Mesendoderm (in vitro differentiated cells): ENCODE results near the gene AKT1.

Experiments
- DNase-seq: peaks from one replicate; pipeline ENCODE4 v3.0.0; 2013
- H2AK5ac ChIP-seq: 2 replicates; pipeline ENCODE4 v1.6.1; 2013; ENCODE audit warnings: low read length, inconsistent platforms
- H2BK120ac ChIP-seq: 2 replicates; pipeline ENCODE4 v1.6.1; 2013; ENCODE audit warnings: low read depth, mild to moderate bottlenecking, low read length, moderate library complexity, mixed read lengths
- H2BK15ac ChIP-seq: replicated peaks from 2 replicates; pipeline ENCODE4 v1.6.1; 2013; ENCODE audit warnings: low read depth, mild to moderate bottlenecking, moderate library complexity
- H2BK5ac ChIP-seq: 2 replicates; pipeline ENCODE4 v1.6.1; 2013; ENCODE audit warnings: low read length, inconsistent platforms
- H3K18ac ChIP-seq: 2 replicates; pipeline ENCODE4 v1.6.1; 2013; ENCODE audit warnings: mild to moderate bottlenecking, low read length, mixed read lengths
- H3K23ac ChIP-seq: one replicate; pipeline ENCODE4 v1.6.1; 2013; ENCODE audit warnings: low read length
- H3K27ac ChIP-seq: 2 replicates; pipeline ENCODE4 v1.5.1; 2013; ENCODE audit warnings: low read depth, mild to moderate bottlenecking, inconsistent platforms, low read length, moderate library complexity
- H3K27me3 ChIP-seq: 2 replicates; pipeline ENCODE4 v1.6.1; 2013; ENCODE audit warnings: low read length, control low read depth, mild to moderate bottlenecking, inconsistent platforms; ENCODE audit not compliant: insufficient read depth, poor library complexity
- H3K36me3 ChIP-seq: 2 replicates; pipeline ENCODE4 v1.6.1; 2013; ENCODE audit warnings: low read length, inconsistent platforms; ENCODE audit not compliant: control insufficient read depth, insufficient read depth
- H3K4ac ChIP-seq: one replicate; pipeline ENCODE4 v1.6.1; 2013; ENCODE audit warnings: low read depth, mild to moderate bottlenecking, low read length, moderate library complexity
- H3K4me1 ChIP-seq: 2 replicates; pipeline ENCODE4 v1.6.1; 2013; ENCODE audit warnings: low read depth, low read length, inconsistent platforms; ENCODE audit not compliant: control insufficient read depth
- H3K4me2 ChIP-seq: 2 replicates; pipeline ENCODE4 v1.6.1; 2013; ENCODE audit warnings: low read length
- H3K4me3 ChIP-seq: 2 replicates; pipeline ENCODE4 v1.5.1; 2013; ENCODE audit warnings: mild to moderate bottlenecking, low read length
- H3K56ac ChIP-seq: one replicate; pipeline ENCODE4 v1.6.1; 2013; ENCODE audit warnings: low read length
- H3K79me1 ChIP-seq: 2 replicates; pipeline ENCODE4 v1.6.1; 2013; ENCODE audit warnings: low read length, inconsistent platforms
- H3K79me2 ChIP-seq: 2 replicates; pipeline ENCODE4 v1.6.1; 2013; ENCODE audit warnings: mild to moderate bottlenecking, low read length; ENCODE audit not compliant: control insufficient read depth, insufficient read depth
- H3K9ac ChIP-seq: 2 replicates; pipeline ENCODE4 v1.6.1; 2013; ENCODE audit warnings: low read length, inconsistent platforms
- H4K5ac ChIP-seq: one replicate; pipeline ENCODE4 v1.6.1; 2013; ENCODE audit warnings: low read length
- H4K8ac ChIP-seq: one replicate; pipeline ENCODE4 v1.6.1; 2013; ENCODE audit warnings: low read depth, mild to moderate bottlenecking, control low read depth, low read length, moderate library complexity
- WGBS: extraction: QIAGEN DNeasy Blood & Tissue Kit; methylation state at CpG from one replicate; pipeline ENCODE4 v1.1.7; 2013; ENCODE audit warnings: low lambda C conversion rate, missing lambda C conversion rate; ENCODE audit not compliant: insufficient coverage; ENCODE audit errors: extremely low coverage; 5-methylcytosine and 5-hydroxymethylcytosine counted together

AKT1 gene

DNA sequence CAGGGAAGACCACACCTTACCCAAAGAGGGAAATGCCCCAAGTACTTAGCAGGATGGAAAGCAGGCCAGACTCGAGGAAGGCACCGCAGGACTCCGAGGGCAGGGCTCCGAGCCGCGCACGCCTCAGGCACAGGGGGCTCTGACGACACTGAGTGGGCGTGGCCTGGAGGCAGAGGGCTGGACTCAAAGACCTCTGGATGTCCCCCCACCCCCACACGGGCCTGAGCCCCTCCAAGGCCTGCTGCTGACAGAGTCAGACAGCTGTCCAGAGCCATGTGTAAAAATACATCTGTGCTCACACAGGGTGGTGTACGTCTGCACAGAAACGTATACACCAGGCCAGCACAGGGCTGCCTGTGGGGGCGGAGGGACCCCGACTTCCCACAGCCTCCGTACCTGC is 1.4 kb downstream of the AKT1 start:
- DNase-seq = peak; percentile 90
- Histone ChIP-seq H2BK15ac (no peak overlapping the region), H3K56ac (peak overlapping the region; percentile 90), H2BK120ac (no peak overlapping the region), H3K27me3 (peaks cover 3% of the 10 kb centered on the region), H3K4me2 (peak overlapping the region; percentile 95), H3K79me1 (peaks cover 19% of the 10 kb centered on the region), H2BK5ac (no peak overlapping the region), H3K18ac (no peak overlapping the region), H3K9ac (peak overlapping the region; percentile 91), H3K4me1 (peaks cover 9% of the 10 kb centered on the region), H3K27ac (no peak overlapping the region), H3K79me2 (peaks cover 6% of the 10 kb centered on the region), H3K4me3 (peak overlapping the region; percentile 78), H3K23ac (no peak overlapping the region), H3K4ac (no peak overlapping the region), H4K8ac (no peak overlapping the region), H4K5ac (no peak overlapping the region), H3K36me3 (no peaks in the 10 kb centered on the region), H2AK5ac (no peak overlapping the region)
- no CpG with 5 or more reads among the region's 15 CpGs for WGBS

DNA sequence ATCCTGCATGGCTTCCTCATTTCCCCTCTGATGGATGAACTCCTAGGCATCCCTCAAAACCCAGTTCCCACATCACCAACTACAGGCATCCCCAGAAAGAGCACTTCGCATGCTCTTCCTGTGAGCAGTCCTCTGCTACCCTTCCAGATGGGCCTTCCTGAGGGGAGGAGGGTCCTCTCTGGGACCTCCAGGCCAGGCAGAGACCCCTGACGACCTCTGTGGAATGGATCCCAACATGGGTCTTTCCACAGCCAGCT is 1.9 kb downstream of the AKT1 start:
- no CpG with 5 or more reads among the region's 2 CpGs for WGBS
- Histone ChIP-seq H3K4me3 (no peak overlapping the region), H3K4ac (no peak overlapping the region)

DNA sequence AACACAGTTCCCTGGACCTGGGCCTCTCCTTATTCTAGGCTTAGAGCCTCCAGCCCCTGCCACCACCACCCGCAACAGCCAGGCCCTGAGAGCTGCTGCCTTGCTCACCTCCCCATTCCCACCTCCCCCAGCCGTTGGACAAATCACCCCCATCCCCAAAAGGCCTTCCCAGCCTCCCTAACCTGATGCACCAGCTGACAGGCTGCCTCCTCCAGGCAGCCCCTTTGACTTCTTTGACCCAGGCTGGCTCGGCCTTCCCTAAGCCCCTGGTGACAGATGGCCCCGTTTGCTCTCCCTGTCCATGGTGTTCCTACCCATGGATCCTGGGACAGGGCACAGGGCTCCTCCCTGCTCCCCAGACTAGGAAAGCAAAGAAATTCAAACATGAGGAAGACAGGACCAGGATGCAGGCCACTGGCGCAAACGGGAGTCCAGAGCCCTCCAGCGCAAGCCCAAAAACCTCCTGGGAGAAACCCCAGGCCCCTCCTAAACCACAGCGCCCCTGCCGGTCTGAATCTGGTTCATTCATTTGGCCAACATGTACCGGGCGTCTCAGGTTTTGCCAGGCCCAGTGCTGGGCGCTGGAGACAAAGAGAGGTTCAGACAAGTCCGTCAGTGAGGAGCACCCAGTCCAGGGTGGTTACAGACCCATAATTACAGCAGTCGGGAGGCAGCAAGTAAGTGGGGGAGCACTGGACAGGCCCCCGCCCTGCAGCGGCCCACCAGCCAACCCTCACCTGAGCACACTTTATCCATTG is 2.4 kb downstream of the AKT1 start:
- Histone ChIP-seq H3K79me2 (peaks cover 6% of the 10 kb centered on the region), H3K4ac (no peak overlapping the region), H4K8ac (no peak overlapping the region), H3K56ac (peak overlapping the region; percentile 85), H4K5ac (no peak overlapping the region), H3K23ac (no peak overlapping the region), H3K27ac (no peak overlapping the region), H3K18ac (no peak overlapping the region), H3K27me3 (no peaks in the 10 kb centered on the region), H2AK5ac (no peak overlapping the region), H2BK120ac (no peak overlapping the region), H3K4me3 (no peak overlapping the region), H3K79me1 (peaks cover 19% of the 10 kb centered on the region), H3K4me1 (peaks cover 9% of the 10 kb centered on the region), H3K4me2 (no peak overlapping the region), H2BK5ac (no peak overlapping the region), H3K36me3 (no peaks in the 10 kb centered on the region), H2BK15ac (no peak overlapping the region), H3K9ac (peak overlapping the region; percentile 21)
- no peak for DNase-seq
- no CpG with 5 or more reads among the region's 16 CpGs for WGBS

More for the DNA sequence above, 1.9 kb downstream of the AKT1 start:
- no peak for DNase-seq
- Histone ChIP-seq H2AK5ac (no peak overlapping the region), H3K27me3 (peaks cover 3% of the 10 kb centered on the region), H3K36me3 (no peaks in the 10 kb centered on the region), H2BK5ac (no peak overlapping the region), H2BK15ac (no peak overlapping the region), H3K79me2 (peaks cover 6% of the 10 kb centered on the region), H3K56ac (peak overlapping the region; percentile 85), H3K9ac (peak overlapping the region; percentile 69), H3K18ac (no peak overlapping the region), H3K23ac (no peak overlapping the region), H2BK120ac (no peak overlapping the region), H3K79me1 (peaks cover 19% of the 10 kb centered on the region), H3K4me1 (peaks cover 9% of the 10 kb centered on the region), H4K5ac (no peak overlapping the region), H4K8ac (no peak overlapping the region), H3K27ac (no peak overlapping the region), H3K4me2 (peak overlapping the region; percentile 42)

DNA sequence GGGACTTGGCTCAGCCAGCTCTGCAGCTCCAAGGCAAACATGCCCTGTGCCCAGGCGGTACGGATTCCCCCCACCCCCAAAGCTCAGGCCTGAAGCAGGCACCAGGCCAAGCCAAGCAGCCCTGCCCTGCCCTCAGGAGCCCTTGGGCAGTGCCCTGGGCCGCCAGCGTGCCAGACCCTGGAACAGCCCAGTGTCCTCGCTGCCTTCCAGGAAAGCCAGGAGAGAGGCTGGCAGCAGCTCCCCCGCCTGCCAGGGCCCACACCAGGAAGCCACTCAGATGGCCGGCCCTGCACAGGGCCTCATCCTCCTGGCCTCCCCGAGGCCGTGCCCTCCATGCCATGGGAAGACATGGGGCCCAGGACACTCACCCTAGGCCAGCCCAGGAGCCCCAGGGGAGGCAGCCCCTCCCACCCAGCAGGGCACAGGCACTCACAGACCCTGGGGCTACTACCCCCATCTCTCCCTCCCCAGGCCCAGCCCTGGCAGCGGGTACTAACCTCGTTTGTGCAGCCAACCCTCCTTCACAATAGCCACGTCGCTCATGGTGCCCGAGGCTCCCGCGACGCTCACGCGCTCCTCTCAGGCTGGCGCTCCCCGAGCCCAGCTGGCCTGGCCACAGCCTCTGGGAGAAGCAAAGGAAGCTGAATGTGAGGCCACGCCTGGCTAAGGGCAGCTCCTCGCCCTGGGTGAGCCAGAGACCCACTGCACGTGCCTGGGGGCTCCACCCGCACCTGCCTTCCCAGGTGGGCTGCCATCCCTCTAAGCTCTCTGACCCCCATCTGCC is 3.3 kb downstream of the AKT1 start:
- Histone ChIP-seq H2BK5ac (no peak overlapping the region), H4K5ac (no peak overlapping the region), H3K4me3 (no peak overlapping the region), H2BK120ac (no peak overlapping the region), H2BK15ac (no peak overlapping the region), H3K56ac (no peak overlapping the region), H3K79me1 (peaks cover 19% of the 10 kb centered on the region), H3K27me3 (no peaks in the 10 kb centered on the region), H3K4ac (no peak overlapping the region), H3K4me1 (peaks cover 9% of the 10 kb centered on the region), H2AK5ac (no peak overlapping the region), H3K4me2 (no peak overlapping the region), H3K9ac (no peak overlapping the region), H4K8ac (no peak overlapping the region), H3K18ac (no peak overlapping the region), H3K23ac (no peak overlapping the region), H3K27ac (no peak overlapping the region), H3K36me3 (no peaks in the 10 kb centered on the region), H3K79me2 (peaks cover 6% of the 10 kb centered on the region)
- DNase-seq = no peak
- no CpG with 5 or more reads among the region's 25 CpGs for WGBS

DNA sequence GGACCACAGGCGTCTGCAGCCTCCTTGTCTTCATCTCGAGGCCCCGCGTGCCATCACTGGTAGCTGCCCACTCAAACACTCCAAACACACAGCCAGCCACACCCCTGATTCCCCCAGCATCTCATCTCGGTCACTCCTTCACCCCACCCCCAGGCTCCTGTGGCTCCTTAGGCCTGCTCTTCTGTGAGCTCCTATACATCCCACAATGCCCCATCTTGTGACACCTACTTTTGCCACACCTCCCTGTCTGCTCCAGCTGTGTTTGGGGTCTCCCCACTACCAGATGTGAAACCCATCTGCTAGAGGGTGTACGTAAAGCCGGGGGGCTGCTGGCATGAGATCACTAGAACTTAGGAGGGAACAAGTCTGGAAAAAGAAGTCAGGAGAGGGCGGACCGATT is 4.1 kb downstream of the AKT1 start:
- H2BK15ac ChIP-seq = no peak overlapping the region
- no CpG with 5 or more reads among the region's 9 CpGs for WGBS
- DNase-seq = no peak
- no peak overlapping the region for H3K23ac ChIP-seq
- no peak overlapping the region for H4K8ac ChIP-seq
- no peak overlapping the region for H3K4ac ChIP-seq
- H3K36me3 ChIP-seq = no peaks in the 10 kb centered on the region
- no peak overlapping the region for H2BK5ac ChIP-seq
- peaks cover 6% of the 10 kb centered on the region for H3K79me2 ChIP-seq
- peaks cover 9% of the 10 kb centered on the region for H3K4me1 ChIP-seq
- no peak overlapping the region for H3K4me3 ChIP-seq
- H2AK5ac ChIP-seq = no peak overlapping the region
- no peak overlapping the region for H2BK120ac ChIP-seq
- no peak overlapping the region for H3K56ac ChIP-seq
- no peak overlapping the region for H3K9ac ChIP-seq
- H3K27ac ChIP-seq = no peak overlapping the region
- no peak overlapping the region for H3K18ac ChIP-seq
- no peaks in the 10 kb centered on the region for H3K27me3 ChIP-seq
- no peak overlapping the region for H3K4me2 ChIP-seq
- H3K79me1 ChIP-seq = peaks cover 19% of the 10 kb centered on the region
- H4K5ac ChIP-seq = no peak overlapping the region
